K562 (cell line): Measurements from ENCODE around the gene SLC1A7. TPM values are rescaled to one million over a fixed set of nuclear protein-coding genes. Genes with fewer than 3 reads are reported as not detected.
"Not testable (repeated sequence)": the region's sequence is repeated elsewhere in the genome, so short reads cannot be mapped to it uniquely, and the experiment has no call there.

ENCODE experiments used
- ATAC-seq: fragments of 200-7000 bp; cut with Tn5 transposase; 3 replicates; pipeline ENCODE4 v1.9.1; 2020; ENCODE audit warnings: moderate library complexity
- BruUV-seq: library from RNA; stranded (reverse); fragments of 400-500 nt; replicated peaks from 2 replicates; lab custom pipeline; 2021; lab: Mats Ljungman, UMichigan
- CTCF ChIA-PET: fragments of 300-600 bp; formaldehyde crosslinking; extraction: SDS; loops from one replicate; lab custom pipeline; 2021; ENCODE audit warnings: low intra/inter-chr PET ratio; lab: Yijun Ruan, JAX
- POLR2A ChIA-PET: fragments of 300-600, 350-650 bp; sonication (Branson Sonifier 250); formaldehyde crosslinking; extraction: SDS; loops from one replicate; lab custom pipeline; 2021; ENCODE audit warnings: antibody characterized with exemption, inconsistent platforms; lab: Yijun Ruan, JAX
- DNase-seq, 4 experiments: peaks; one replicate each; pipeline versions ENCODE4 v3.0.0 to v3.0.0-alpha.2; 2011 to 2018; ENCODE audit warnings: low spot score in 3 of 4, mixed read lengths in 3 of 4; ENCODE audit errors: extremely low read depth in 1 of 4
- FAIRE-seq: peaks from 2 replicates; lab custom pipeline; 2011; peaks lifted over from hg19 to GRCh38; lab: Jason Lieb, UNC
- H2AFZ ChIP-seq: 2 replicates; pipeline ENCODE4 v1.6.0; 2011; ENCODE audit warnings: low read depth, low read length, control low read depth, inconsistent platforms
- H3K27ac ChIP-seq: fragments of 200-600 bp; 3 replicates; pipeline ENCODE4 v1.8.0; 2011; ENCODE audit warnings: low read depth, mild to moderate bottlenecking, control low read depth, inconsistent platforms, low read length, moderate library complexity, mixed read lengths; ENCODE audit errors: extremely low read depth
- H3K27me3 ChIP-seq, 2 experiments: fragments of 300-600 bp in 1 of 2; 2 replicates in 1 of 2; 3 replicates in 1 of 2; pipeline versions ENCODE4 v1.6.0 to v1.8.0; 2011; ENCODE audit warnings: inconsistent platforms in 2 of 2, low read length in 2 of 2, mild to moderate bottlenecking in 1 of 2, mixed read lengths in 1 of 2, moderate library complexity in 1 of 2; ENCODE audit not compliant: control insufficient read depth in 2 of 2, insufficient read depth in 2 of 2
- H3K36me3 ChIP-seq: fragments of 300-600 bp; 3 replicates; pipeline ENCODE4 v1.8.0; 2011; ENCODE audit warnings: mild to moderate bottlenecking, low read length, inconsistent platforms; ENCODE audit not compliant: control insufficient read depth, insufficient read depth
- H3K4me1 ChIP-seq, 2 experiments: fragments of 200-600 bp in 1 of 2; replicated peaks in 1 of 2; 2 replicates in 1 of 2; 3 replicates in 1 of 2; pipeline versions ENCODE4 v1.5.1 to v1.8.0; 2011; ENCODE audit warnings: inconsistent platforms in 2 of 2, low read length in 2 of 2, mild to moderate bottlenecking in 1 of 2, mixed read lengths in 1 of 2, moderate library complexity in 1 of 2; ENCODE audit not compliant: control insufficient read depth in 2 of 2, insufficient read depth in 2 of 2
- H3K4me2 ChIP-seq: 2 replicates; pipeline ENCODE4 v1.6.1; 2011; ENCODE audit warnings: low read length, control low read depth, inconsistent platforms, mixed read lengths; ENCODE audit not compliant: insufficient read depth
- H3K4me3 ChIP-seq: fragments of 200-600 bp; sonication (generic), shearing (Covaris generic); 2 replicates; pipeline ENCODE4 v1.5.1; 2016; ENCODE audit warnings: control low read depth, inconsistent platforms
- H3K79me2 ChIP-seq: fragments of 200-600 bp; 3 replicates; pipeline ENCODE4 v1.8.0; 2011; ENCODE audit warnings: low read length, inconsistent platforms; ENCODE audit not compliant: control insufficient read depth, insufficient read depth
- H3K9ac ChIP-seq, 2 experiments: 2 replicates each; pipeline versions ENCODE4 v1.6.0 to v1.6.1; 2011; ENCODE audit warnings: low read depth in 2 of 2, low read length in 2 of 2, control low read depth in 1 of 2, inconsistent platforms in 1 of 2, mild to moderate bottlenecking in 1 of 2, mixed read lengths in 1 of 2; ENCODE audit not compliant: insufficient read depth in 1 of 2
- H3K9me1 ChIP-seq: one replicate; pipeline ENCODE4 v1.6.0; 2011; ENCODE audit warnings: inconsistent platforms, mild to moderate bottlenecking, low read length, moderate library complexity; ENCODE audit not compliant: control insufficient read depth, insufficient read depth
- H3K9me3 ChIP-seq: replicated peaks from 2 replicates; pipeline ENCODE4 v1.5.1; 2011; ENCODE audit warnings: low read depth, low read length, inconsistent platforms; ENCODE audit not compliant: control insufficient read depth, insufficient read depth
- H4K20me1 ChIP-seq: replicated peaks from 2 replicates; pipeline ENCODE4 v1.6.1; 2011; ENCODE audit warnings: low read length, inconsistent platforms, mixed read lengths; ENCODE audit not compliant: control insufficient read depth, insufficient read depth
- VEZF1 ChIP-seq: fragments of 200-800 bp; sonication (Bioruptor generic); IDR thresholded peaks from 2 replicates; pipeline ENCODE4 v1.6.1; 2017; ENCODE audit warnings: missing genetic modification characterization, missing compliant biosample characterization
- WGBS: fragments of 100-300 bp; shearing (Covaris generic); methylation state at CpG from one replicate; pipeline ENCODE4 v1.1.6; 2016; ENCODE audit warnings: low coverage, mixed read lengths; ENCODE audit not compliant: insufficient coverage; ENCODE audit errors: missing lambda C conversion rate; 5-methylcytosine and 5-hydroxymethylcytosine counted together
- in situ Hi-C: fragments of 300-500 bp; cut with MboI; formaldehyde crosslinking; loops from 4 replicates; pipeline ENCODE4 v1.15.0; 2018; ENCODE audit warnings: inconsistent platforms, mixed read lengths
- intact Hi-C: fragments of 100-400 bp; cut with micrococcal nuclease; formaldehyde crosslinking; loops from 2 replicates; pipeline ENCODE4 v1.14.2; 2022
- polyA plus RNA-seq, 8 experiments: library from polyadenylated mRNA; depleted of rRNA in 4 of 8; stranded (reverse) in 5 of 8; unstranded in 3 of 8; fragments of >200 nt; fragmentation: Nextera tagmentation in 2 of 8; fragmentation: Illumina TruSeq in 1 of 8; extraction: Ambion mirVana in 2 of 8; extraction: Trizol in 1 of 8; gene quantifications; 2 replicates each; pipeline versions ENCODE4 v1.2.1 to v1.2.3, GENCODE V29; 2011 to 2014; ENCODE audit warnings: inconsistent platforms in 1 of 8, missing spikeins in 1 of 8
- total RNA-seq, 7 experiments: library from RNA; depleted of rRNA in 6 of 7; stranded (reverse); fragments of >200 nt in 6 of 7; fragmentation: Illumina TruSeq in 2 of 7; extraction: Trizol in 2 of 7; gene quantifications; 2 replicates each; pipeline versions ENCODE4 v1.2.1 to v1.2.3, GENCODE V29; 2011 to 2021; ENCODE audit warnings: low replicate concordance in 1 of 7

SLC1A7 gene
- total and polyA plus RNA-seq, 9 of the 15 experiments (the other 6 are each of a cell fraction or from before 2014, with no cell fraction given), result 0.07 TPM; not detected in 8

- H3K27me3 ChIP-seq, H2AFZ ChIP-seq, H3K79me2 ChIP-seq, H4K20me1 ChIP-seq, FAIRE-seq, CTCF ChIA-PET, H3K9me1 ChIP-seq, H3K27ac ChIP-seq, DNase-seq, H3K4me3 ChIP-seq, H3K9me3 ChIP-seq, H3K9ac ChIP-seq, BruUV-seq, ATAC-seq, H3K36me3 ChIP-seq, H3K4me2 ChIP-seq: not testable (repeated sequence)
- POLR2A ChIA-PET, result interaction anchor here (0.7 to 1.6 kb wide), 3 partner anchors 10 to 12 kb away, joined by 3 to 10 read pairs (median 3); no protein-coding TSS in a partner anchor
- in situ Hi-C loops (loop anchor here (10.0 to 25.0 kb wide), 2 partner anchors 274 to 481 kb away; partner anchors contain the start of gene ECHDC2), intact Hi-C loops (loop anchor here (1.0 to 2.0 kb wide), 2 partner anchors 281 to 485 kb away; no protein-coding TSS in a partner anchor)
- TF ChIP-seq VEZF1 (CRISPR knock-in tag), result peak; percentile 6; the same call in 1 of the 2 replicates
- peaks cover 16 to 53% of the 10 kb centered on the region in 2 experiments for H3K4me1 ChIP-seq
- WGBS, result 13% methylated on average over 2 of the region's 2 CpGs
These were observed 43.5 kb upstream of the SLC1A7 start for GRCh38 chr1:53185955-53186297.
